H7 (cell line): ENCODE data around the gene EMX1. TPM values are rescaled to one million over a fixed set of nuclear protein-coding genes. Genes with fewer than 3 reads are reported as not detected.

ENCODE experiments used
- DNase-seq: peaks from one replicate; pipeline ENCODE4 v3.0.0; 2012
- H3K27me3 ChIP-seq: 2 replicates; pipeline ENCODE4 v1.6.0; 2011; ENCODE audit warnings: mild to moderate bottlenecking, low read length; ENCODE audit not compliant: control insufficient read depth, insufficient read depth
- H3K36me3 ChIP-seq: replicated peaks from 2 replicates; pipeline ENCODE4 v1.5.1; 2011; ENCODE audit warnings: low read length; ENCODE audit not compliant: control insufficient read depth, insufficient read depth
- H3K4me3 ChIP-seq: 2 replicates; pipeline ENCODE4 v1.5.1; 2011; ENCODE audit warnings: low read depth, mild to moderate bottlenecking, control low read depth, low read length, moderate library complexity; ENCODE audit not compliant: insufficient read depth
- total RNA-seq: library from RNA; depleted of rRNA; stranded (reverse); fragments of >200 nt; shearing (Covaris generic); gene quantifications from 2 replicates; pipeline ENCODE4 v1.2.3, GENCODE V29; 2014; rRNA removed

EMX1 gene
- total RNA-seq, 1 experiment from 2014 or later, result 0.28 TPM

DNA sequence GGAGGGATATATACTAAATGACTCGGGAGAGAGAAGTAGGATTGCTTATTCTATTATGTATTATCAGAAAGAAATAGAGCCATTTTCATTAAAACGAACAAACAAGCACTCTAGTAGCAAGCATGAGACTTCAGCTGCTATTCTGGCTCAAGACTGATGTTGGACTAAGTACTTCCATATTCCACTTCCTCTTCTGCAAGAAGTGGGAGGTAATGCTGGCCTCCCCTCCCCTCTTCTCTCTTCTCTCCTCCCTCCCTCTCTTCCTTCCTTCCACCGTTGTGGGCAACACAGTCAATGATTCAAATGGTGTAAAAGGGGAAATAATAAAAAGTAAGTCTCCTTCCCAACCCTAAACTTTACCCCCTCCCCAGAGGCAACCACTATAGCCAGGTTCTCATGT, 62.6 kb downstream of the EMX1 start:
- H3K4me3 ChIP-seq, result no peak overlapping the region
- DNase-seq, result no peak
- H3K27me3 ChIP-seq, result no peaks in the 10 kb centered on the region
- H3K36me3 ChIP-seq, result no peaks in the 10 kb centered on the region

DNA sequence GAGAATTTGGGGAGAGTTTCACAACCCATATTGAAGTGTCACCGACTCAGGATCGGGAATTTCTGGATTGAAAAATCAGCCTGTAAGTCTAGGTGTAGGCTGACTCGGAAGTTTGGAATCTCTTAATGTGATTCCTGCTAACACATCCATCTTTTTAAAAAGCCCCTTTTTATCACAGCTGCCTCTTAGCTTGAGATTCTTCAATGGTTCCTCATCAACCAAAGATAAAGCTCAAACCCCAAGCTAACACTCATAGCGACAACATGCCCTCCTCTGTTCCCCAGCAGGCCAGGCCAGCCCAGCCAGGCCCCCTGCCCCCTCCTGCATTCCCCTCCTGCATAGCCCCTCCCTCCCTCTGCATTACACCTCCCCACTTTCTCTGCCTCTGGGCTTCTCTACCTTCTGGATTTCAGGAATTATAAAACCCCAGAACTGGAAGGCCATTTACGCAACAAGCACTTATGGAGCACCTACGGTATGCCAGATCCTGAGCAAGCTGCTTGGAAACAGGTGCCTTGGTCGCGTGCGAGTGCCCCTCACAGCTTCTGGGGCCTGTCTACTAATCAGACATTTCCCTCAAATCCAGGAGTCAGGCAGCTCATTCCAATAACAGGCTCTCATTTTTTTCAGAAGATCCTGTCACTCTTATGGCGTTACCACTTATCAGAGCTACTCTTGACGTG, 63.4 kb downstream of the EMX1 start:
- Histone ChIP-seq H3K4me3 (no peak overlapping the region), H3K36me3 (no peaks in the 10 kb centered on the region), H3K27me3 (no peaks in the 10 kb centered on the region)
- peak; percentile 75 for DNase-seq

DNA sequence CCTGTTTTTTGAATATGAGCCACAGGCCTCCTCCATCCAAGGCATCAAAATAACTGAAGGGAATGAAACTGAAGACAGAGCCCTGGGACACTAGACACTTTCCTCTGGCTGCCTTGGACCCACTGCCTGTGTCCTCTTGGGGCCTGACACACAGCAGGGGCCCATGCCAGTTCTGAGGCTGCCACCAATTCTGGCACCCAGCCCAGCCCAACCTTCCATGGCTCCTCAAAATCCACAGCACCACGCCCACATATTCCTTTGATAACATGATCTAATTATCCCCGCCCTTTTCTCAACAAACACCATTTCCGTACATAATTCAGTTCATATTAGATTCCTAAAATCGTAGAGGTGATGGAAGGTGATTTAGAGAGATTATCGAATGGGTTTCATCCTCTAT, 64.2 kb downstream of the EMX1 start:
- Histone ChIP-seq H3K36me3 (no peaks in the 10 kb centered on the region; the same call in 1 of the 2 replicates), H3K27me3 (no peaks in the 10 kb centered on the region), H3K4me3 (no peak overlapping the region)
- no peak for DNase-seq

DNA sequence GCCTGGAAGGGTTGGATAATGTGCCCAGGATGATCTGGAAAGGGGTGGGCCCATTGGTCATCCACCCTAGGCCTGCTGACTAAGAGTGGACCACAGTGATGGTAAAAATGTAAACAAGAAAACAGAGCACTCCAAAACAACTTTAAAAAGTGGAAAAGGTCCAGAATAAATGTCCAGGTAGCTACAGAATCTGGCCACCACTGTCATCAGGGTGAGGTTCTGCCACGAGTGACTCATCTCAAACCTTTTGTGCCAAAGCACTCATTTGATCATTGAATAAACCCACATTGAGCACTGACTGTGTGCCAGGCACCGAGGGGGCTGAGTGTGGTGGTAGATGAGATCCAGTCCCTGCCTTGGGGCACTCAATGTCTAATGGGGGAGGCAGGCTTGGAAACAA, 64.9 kb downstream of the EMX1 start:
- DNase-seq, result no peak
- Histone ChIP-seq H3K36me3 (no peaks in the 10 kb centered on the region; the same call in 1 of the 2 replicates), H3K4me3 (no peak overlapping the region), H3K27me3 (no peaks in the 10 kb centered on the region)

DNA sequence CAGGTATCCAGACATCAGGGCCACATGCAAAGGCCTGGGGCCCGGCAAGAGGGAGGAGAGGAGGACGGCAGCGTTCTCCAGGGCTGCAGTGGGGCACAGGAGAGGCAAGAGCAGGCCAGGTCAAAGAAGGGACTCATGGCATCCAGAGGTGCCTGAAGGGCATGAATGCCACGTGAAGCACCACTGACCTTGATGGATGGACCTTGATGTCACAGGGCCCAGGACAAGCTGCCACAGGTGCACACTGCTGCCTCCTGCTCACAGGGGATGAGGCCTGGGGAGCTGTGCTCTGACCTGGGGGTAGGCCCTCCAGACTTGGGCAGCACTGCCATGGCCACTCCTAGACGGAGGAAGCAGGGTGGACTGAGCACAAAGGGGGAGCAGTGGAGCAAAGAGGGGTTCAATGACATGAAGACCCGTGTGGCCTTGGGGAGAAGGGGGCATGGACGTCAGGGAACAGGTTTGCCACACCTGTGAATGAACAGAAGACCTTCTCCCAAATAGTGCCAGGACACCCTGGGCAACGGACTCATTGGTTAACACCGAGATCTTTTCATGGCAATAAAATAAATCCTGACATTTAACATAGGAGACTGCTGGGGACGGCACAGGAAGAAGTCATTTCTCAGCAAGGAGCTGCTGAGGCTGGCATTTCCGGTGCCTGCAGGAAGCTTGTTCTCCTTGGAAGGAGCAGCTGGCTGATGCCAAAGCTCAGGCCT, 65.6 kb downstream of the EMX1 start:
- H3K27me3 ChIP-seq, result no peaks in the 10 kb centered on the region
- no peaks in the 10 kb centered on the region; the same call in 1 of the 2 replicates for H3K36me3 ChIP-seq
- H3K4me3 ChIP-seq, result no peak overlapping the region
- DNase-seq, result no peak

DNA sequence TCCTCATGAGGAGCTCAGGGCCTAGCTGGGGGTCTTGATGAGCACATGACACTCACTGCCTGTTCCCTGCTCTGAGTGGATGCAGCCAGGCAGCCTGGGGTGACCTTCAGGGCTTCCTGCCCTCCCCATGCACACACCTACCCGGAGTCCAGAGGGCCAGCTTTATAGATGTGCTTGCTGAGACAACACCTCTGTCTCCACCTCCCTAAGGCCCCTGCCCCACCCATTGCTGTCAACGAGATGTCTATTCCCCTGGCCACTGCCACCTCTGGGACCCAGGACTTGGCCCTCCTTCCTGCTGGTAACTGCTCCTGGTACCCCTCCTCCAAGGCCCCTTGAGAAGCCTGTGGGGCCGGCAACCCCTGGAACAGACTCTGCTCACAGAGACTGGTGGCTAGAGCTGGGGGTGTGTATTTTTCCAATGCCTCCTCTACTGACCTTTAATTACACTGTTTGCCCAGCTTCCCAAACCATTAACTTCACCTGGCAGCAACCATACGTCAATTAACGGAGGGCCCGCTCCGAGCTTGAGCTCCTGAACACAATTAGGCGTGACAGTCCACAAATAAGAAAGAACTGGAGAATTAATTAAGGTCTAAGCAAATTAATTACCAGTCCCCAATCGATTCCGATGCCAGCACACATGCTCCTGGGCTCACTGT, 66.3 kb downstream of the EMX1 start:
- Histone ChIP-seq H3K27me3 (no peaks in the 10 kb centered on the region), H3K36me3 (no peaks in the 10 kb centered on the region; the same call in 1 of the 2 replicates), H3K4me3 (no peak overlapping the region)
- no peak for DNase-seq

DNA sequence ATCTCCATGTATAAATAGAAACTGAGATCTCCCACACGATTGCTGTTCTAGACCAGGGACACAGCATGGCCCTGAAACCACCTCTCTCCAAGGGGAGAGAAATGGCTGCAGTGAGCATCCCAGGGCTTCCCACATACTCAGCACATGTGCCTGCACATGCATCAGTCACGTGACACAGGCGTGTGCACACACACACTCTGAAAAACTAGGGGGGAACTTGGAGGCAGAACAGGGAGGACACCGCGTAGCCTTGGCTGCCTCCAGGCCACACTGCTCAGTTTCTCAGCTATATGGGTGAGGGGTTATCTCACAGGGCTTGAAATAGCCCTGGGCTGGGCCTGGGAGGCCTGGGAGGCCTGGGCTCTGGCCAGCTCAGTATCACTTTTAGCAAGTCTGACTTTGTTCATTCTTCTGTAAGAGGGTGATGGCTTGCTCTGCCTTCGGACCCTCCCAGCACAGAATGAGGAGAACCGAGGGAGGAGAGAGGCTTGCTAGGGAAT, 66.9 kb downstream of the EMX1 start:
- no peak for DNase-seq
- Histone ChIP-seq H3K27me3 (no peaks in the 10 kb centered on the region), H3K36me3 (no peaks in the 10 kb centered on the region; the same call in 1 of the 2 replicates), H3K4me3 (no peak overlapping the region)

Other genes with a start within 250 kb of the EMX1 start
- 20.5 and 25.3 TPM in 2 replicates for gene EXOC6B, start 91.5 kb upstream of the EMX1 start, total RNA-seq
- gene SPR, start 30.1 kb upstream of the EMX1 start, total RNA-seq, result 3.7 and 8.0 TPM in 2 replicates
- 19.4 and 23.9 TPM in 2 replicates for gene SFXN5, start 154.2 kb downstream of the EMX1 start, total RNA-seq
- 12.4 and 16.7 TPM in 2 replicates for gene RAB11FIP5, start 195.4 kb downstream of the EMX1 start, total RNA-seq